ENCODE measurements around the gene THAP12. TPM values are rescaled to one million over a fixed set of nuclear protein-coding genes. Genes with fewer than 3 reads are reported as not detected.

THAP12 gene
- total RNA-seq, 1 experiment from 2014 or later: 42.5 TPM

DNA sequence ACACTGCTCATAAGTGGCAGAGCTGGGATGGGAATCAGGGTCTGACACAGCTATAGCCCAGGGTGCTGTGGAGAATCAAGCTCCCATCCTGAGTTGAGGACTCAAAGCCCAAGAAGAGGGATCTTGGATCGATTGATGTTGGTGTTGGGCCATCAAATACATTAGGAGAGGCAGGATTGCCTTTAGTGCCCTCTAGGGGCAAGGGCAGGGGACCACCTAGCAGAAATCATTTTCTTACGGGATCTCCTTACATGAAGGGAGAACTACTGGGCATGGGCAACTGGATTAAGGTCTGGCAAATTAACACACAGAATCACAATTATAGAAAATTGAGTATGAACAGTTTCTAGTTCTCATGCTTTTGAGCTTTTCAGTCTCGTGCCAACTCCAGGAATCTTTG lies 39.0 kb upstream of the THAP12 start:
- no peaks in the 10 kb centered on the region for H3K36me3 Mint-ChIP-seq (ENCODE audit: insufficient read depth in 1 of 3, low read depth in 3 of 3)
- Histone ChIP-seq H3K4me1 (ENCODE audit: insufficient read depth, low read length) (no peaks in the 10 kb centered on the region), H3K23ac (ENCODE audit: insufficient read length, low read depth, low read length) (no peak overlapping the region), H2BK15ac (ENCODE audit: low read depth, low read length) (no peak overlapping the region), H3K4ac (ENCODE audit: low read depth, low read length) (no peak overlapping the region), H2BK20ac (ENCODE audit: low read depth, low read length, poor library complexity, severe bottlenecking) (no peak overlapping the region), H4K91ac (ENCODE audit: insufficient read length, low read depth, low read length) (no peak overlapping the region), H3K4me2 (ENCODE audit: insufficient read depth, insufficient read length, low read length) (no peak overlapping the region), H3K27ac (ENCODE audit: insufficient read length, low read depth, low read length) (no peak overlapping the region), H3K9ac (ENCODE audit: extremely low read depth, insufficient read length, low read length) (no peak overlapping the region), H2BK12ac (ENCODE audit: insufficient read length, low read depth, low read length) (no peak overlapping the region), H2AK5ac (ENCODE audit: insufficient read length, low read length) (no peak overlapping the region), H3K27me3 (ENCODE audit: insufficient read depth, low read length) (no peaks in the 10 kb centered on the region), H4K5ac (ENCODE audit: insufficient read length, low read depth, low read length) (no peak overlapping the region), H2BK120ac (ENCODE audit: low read depth, low read length, poor library complexity, severe bottlenecking) (no peak overlapping the region), H4K8ac (replicated peaks; ENCODE audit: insufficient read length, low read depth, low read length) (no peak overlapping the region), H3T11ph (ENCODE audit: low read length) (no peak overlapping the region), H4K20me1 (ENCODE audit: control insufficient read depth, insufficient read depth, insufficient read length) (no peaks in the 10 kb centered on the region), H3K23me2 (ENCODE audit: insufficient read length, low read depth, low read length, poor library complexity, severe bottlenecking) (no peaks in the 10 kb centered on the region), H3K18ac (ENCODE audit: insufficient read length, low read depth, low read length) (no peak overlapping the region), H2BK5ac (ENCODE audit: insufficient read length, low read length) (no peak overlapping the region), H3K79me2 (ENCODE audit: insufficient read depth, low read length) (no peaks in the 10 kb centered on the region), H3K9me3 (ENCODE audit: control insufficient read depth, low read depth, low read length) (no peaks in the 10 kb centered on the region), H3K14ac (ENCODE audit: insufficient read depth, low read length) (no peak overlapping the region), H2AFZ (ENCODE audit: low read length) (no peak overlapping the region), H3K79me1 (ENCODE audit: insufficient read depth, low read depth, low read length, poor library complexity, severe bottlenecking) (no peaks in the 10 kb centered on the region), H3K56ac (ENCODE audit: insufficient read length, low read depth, low read length) (no peak overlapping the region)
- no peaks in the 10 kb centered on the region; the same call in 1 of the 2 replicates for H3K27me3 Mint-ChIP-seq (ENCODE audit: low read depth)
- TF ChIP-seq, protein P1, sequence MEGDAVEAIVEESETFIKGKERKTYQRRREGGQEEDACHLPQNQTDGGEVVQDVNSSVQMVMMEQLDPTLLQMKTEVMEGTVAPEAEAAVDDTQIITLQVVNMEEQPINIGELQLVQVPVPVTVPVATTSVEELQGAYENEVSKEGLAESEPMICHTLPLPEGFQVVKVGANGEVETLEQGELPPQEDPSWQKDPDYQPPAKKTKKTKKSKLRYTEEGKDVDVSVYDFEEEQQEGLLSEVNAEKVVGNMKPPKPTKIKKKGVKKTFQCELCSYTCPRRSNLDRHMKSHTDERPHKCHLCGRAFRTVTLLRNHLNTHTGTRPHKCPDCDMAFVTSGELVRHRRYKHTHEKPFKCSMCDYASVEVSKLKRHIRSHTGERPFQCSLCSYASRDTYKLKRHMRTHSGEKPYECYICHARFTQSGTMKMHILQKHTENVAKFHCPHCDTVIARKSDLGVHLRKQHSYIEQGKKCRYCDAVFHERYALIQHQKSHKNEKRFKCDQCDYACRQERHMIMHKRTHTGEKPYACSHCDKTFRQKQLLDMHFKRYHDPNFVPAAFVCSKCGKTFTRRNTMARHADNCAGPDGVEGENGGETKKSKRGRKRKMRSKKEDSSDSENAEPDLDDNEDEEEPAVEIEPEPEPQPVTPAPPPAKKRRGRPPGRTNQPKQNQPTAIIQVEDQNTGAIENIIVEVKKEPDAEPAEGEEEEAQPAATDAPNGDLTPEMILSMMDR (conservative IDR thresholded peaks at IDR 0.05): peak; percentile 73
- WGBS (ENCODE audit: extremely low coverage, insufficient read length, low lambda C conversion rate): no CpG with 5 or more reads among the region's 3 CpGs
- H3K4me1 Mint-ChIP-seq: no peaks in the 10 kb centered on the region; a peak in 1 of 4 replicates
- peak; percentile 46 for DNase-seq
- no peak overlapping the region for H3K4me3 Mint-ChIP-seq
- H3K27ac Mint-ChIP-seq: no peak overlapping the region
- H3K9me3 Mint-ChIP-seq: no peaks in the 10 kb centered on the region
